Left forelimb (tissue), 1 donor: ENCODE data around the gene PIBF1.
"Not testable (repeated sequence)": the region's sequence is repeated elsewhere in the genome, so short reads cannot be mapped to it uniquely, and the experiment has no call there.

Source experiments
- DNase-seq: peaks from one replicate; pipeline ENCODE4 v3.0.0-alpha.2; 2018; ENCODE audit warnings: low spot score

The PIBF1 gene

GRCh38 chr13:73018336-73018735, 236.4 kb downstream of the PIBF1 start:
- no peak for DNase-seq

GRCh38 chr13:73025217-73026012, 243.5 kb downstream of the PIBF1 start:
- DNase-seq: no peak

DNA sequence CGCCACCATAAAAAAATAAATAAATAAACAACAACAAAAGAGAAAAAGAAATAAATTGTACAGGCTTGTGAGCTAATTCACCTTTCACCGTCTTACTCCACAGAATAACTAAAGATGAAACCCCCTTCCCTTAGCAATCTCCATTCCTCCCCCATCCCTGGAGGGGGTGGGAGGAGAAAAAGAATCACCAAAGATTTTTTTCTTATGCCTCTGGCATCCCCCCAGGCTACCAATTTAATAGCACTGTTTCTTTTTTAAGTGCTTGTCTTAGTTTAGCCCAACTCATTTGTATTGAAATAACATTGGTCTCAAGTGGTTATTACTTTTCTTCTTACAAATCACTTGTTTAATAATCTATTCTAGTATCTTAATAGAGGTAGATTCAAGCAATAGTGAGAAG, 253.0 kb downstream of the PIBF1 start:
- DNase-seq: no peak

DNA sequence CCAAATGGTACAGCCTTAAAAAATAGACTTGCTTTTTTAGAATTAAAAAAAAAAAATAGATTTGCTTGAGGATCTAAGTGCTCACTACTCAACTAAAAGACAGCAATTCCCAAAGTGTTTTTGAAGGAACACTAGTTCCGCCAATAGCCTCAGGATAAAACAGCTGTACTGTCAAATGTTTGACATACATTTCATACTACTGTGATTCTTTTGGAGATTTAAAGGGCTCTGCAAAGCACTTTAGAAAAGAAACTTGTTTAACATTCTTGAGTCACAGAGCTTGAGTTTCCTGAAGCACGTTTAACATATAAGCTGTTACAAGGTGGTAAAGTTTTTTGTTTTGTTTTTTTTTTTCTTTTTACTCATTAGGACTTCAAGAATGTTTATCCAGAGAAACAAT, 253.7 kb downstream of the PIBF1 start:
- DNase-seq: no peak

DNA sequence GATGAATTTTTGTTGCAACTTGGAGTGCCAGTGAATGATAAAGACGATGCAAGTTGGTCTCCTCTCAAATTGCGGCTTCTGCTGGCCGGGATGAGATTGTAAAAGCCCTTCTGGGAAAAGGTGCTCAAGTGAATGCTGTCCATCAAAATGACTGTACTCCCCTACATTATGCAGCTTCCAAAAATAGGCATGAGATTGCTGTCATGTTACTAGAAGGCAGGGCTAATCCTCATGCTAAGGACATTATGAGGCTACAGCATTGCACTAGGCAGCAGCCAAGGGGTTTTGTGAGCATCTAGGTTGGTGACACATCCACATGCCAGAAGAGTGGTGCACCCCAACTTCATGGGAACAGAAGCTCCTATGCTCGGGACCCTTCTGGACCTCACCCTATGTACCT, 254.6 kb downstream of the PIBF1 start:
- DNase-seq: no peak

GRCh38 chr13:73038064-73038463, 256.1 kb downstream of the PIBF1 start:
- DNase-seq: no peak

DNA sequence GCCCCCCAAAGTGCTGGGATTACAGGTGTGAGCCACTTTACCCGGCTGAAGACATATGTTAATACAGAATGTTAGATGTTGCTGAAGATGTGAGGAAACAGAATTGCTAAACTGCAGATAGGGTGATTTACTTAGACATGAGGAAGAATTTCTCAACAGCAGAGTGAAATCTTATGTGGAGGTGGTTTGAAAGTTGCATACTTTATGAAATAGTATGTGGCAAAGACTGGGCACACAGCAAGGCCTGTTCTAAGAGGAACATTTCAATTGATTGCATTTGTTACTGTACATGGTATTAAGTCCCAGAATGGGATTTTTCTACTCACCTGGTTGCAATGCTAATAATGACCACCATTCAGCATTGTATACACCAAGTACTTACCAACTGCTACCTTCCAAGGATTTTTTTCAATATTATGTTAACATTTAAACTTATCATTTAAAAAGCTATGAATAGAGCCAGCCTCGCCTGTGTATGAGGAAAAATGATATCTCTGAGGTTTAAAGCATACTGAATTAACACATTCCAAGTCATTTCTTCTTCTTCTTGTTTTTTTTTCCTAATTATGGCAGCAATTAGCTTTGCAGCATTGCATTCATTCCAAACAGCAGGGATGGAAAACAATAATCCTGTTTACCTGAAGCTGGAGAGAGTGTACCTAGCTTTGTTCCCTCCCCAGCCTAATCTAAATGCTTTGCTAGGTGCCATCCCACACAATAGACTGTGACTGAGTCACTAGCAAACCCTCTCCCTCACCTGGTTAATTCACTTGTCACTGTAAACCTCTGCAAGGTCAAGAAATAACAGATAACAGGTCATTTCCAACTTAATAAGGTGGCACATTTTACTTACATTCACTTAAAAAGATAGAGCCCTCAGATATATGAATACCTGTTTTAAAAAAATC, 257.5 kb downstream of the PIBF1 start:
- DNase-seq: no peak

DNA sequence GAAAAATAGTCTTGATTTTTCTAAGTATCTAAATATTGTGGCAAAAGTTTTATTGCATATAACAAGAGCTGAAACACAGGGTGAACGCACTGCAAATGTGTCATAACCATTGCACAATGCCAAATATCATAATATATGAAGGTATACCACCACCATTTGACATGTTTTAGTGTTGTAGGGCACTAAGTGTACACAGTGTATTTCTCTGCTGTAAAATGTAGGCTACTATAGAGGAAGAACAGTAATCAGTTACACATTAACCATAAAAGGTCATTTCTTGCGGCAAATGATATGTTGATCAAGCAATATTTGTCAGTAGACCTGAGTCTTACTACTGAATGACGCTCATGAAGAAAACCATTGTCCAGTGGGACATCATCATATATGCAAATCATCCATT, 258.6 kb downstream of the PIBF1 start:
- no peak for DNase-seq

DNA sequence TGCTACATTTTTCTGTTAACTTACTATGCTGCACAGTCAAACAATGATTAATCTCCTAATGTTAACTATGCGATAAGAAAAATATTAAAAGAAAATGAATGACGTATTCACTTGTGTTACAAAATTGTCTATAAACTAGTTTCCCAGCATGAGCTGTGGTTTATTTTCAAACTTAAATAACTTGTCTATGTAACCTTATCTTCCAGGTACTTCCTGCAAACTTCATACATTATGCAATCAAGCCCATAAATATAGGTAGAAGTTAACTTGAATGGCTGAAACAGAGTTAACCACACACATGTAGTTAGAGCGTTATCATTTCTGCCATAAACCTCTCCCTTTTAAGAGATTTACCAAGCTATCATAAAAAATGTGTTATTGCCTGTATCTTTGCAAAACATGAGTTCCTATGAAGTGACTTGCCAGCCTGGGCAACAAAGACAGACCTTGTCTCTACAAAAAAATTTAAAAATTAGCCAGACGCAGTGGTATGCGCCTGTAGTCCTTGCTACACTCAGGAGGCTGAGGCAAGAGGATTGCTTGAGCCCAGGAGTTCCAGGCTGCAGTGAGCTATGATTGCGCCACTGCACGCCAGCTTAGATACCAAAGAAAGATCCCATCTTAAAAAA, 259.1 kb downstream of the PIBF1 start:
- DNase-seq: no peak

DNA sequence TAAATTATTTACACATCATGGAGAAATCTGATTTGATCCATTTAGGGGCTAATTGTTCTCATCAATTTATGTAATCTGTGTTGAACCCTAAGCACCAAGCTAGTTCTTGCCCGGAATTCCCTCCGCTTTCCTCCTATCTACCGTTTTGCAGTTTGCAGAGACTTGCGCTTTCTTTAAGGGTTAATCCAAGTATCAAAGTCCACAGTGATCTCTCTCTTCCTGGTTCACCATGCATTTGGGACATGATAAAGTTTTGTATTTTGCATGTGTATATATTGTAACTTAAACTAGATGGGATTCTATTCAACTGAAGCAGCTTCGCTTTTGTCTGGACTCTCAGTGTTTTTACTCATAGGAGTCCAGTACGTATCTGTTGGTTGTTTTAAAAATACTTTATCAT, 263.1 kb downstream of the PIBF1 start:
- no peak for DNase-seq

GRCh38 chr13:73048615-73049014, 266.7 kb downstream of the PIBF1 start:
- not testable (repeated sequence) for DNase-seq

DNA sequence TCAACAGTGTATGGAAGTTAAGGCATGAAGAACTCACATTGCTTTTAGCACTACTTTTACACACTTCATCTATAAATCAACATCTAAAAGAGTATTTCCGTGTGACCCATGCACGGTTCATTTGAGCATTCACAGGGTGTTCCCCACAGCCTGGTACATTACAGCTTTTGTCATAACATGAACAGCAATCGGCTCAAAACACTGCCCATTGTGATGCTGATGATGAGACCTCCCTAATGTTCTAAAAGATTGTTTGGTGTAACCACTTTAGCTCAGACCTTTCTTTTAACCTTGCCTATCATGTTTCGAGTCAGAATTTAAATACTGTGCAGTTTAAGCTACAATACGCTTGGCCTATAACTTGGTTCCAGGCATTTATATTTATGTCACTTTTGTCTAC, 272.8 kb downstream of the PIBF1 start:
- DNase-seq: no peak

- no peak for DNase-seq
Observed at GRCh38 chr13:73055813-73056564, 274.1 kb downstream of the PIBF1 start.

GRCh38 chr13:73056565-73056962, 274.6 kb downstream of the PIBF1 start:
- no peak for DNase-seq

DNA sequence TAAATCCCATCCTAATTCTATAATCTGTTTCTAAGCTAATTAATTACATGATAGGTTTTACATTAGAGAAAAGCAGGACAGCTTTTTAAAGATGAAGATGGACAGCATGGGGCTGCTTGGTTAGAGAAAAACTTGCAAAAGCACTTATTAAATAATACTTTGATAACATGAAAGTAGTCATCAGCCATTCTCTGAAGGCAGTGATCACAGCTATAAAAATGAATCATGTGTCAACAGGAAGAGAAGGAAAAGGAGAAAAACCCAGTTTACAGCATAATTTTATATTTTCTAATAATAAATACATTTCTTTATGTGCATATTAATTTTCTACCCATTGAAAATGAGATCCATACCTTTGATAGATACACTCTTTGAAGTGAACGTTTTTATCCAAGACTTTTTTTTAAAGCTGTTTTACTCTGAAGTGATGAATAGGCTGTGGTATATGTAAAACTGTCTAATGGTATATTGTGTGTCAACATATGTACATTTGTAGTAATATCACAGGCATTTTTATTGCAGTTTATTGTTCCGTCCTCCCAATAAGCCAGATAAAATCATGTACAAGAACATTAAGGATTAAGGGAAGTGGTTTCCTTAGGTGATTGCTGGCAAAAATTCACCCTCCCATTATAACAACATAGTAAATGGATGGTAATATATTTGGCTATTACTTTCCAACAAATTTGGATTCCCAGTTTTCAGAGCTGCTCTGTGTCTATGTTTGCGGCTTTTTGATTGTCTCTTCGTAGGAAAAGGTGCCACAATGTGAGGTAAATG, 275.5 kb downstream of the PIBF1 start:
- no peak for DNase-seq

- no peak for DNase-seq
Observed at GRCh38 chr13:73058064-73058313, 276.1 kb downstream of the PIBF1 start.

- DNase-seq: no peak
Observed at GRCh38 chr13:73058432-73058735, 276.5 kb downstream of the PIBF1 start.

GRCh38 chr13:73058736-73059459, 277.0 kb downstream of the PIBF1 start, which contains the start of gene KLF5:
TSS of gene KLF5 (plus strand) at chr13:73059005. CDS start at chr13:73059328, 323 bp downstream.
- peak; percentile 96 for DNase-seq

- DNase-seq: peak; percentile 76
Observed at GRCh38 chr13:73059460-73060250, 277.7 kb downstream of the PIBF1 start.
